ENCODE measurements around the gene ZP1. TPM values are rescaled to one million over a fixed set of nuclear protein-coding genes. Genes with fewer than 3 reads are reported as not detected.

The ZP1 gene
- total and polyA plus RNA-seq, 2 of the 13 experiments (the other 11 are each of a cell fraction or from before 2014, with no cell fraction given) = 0.16 TPM; not detected in 1

DNA sequence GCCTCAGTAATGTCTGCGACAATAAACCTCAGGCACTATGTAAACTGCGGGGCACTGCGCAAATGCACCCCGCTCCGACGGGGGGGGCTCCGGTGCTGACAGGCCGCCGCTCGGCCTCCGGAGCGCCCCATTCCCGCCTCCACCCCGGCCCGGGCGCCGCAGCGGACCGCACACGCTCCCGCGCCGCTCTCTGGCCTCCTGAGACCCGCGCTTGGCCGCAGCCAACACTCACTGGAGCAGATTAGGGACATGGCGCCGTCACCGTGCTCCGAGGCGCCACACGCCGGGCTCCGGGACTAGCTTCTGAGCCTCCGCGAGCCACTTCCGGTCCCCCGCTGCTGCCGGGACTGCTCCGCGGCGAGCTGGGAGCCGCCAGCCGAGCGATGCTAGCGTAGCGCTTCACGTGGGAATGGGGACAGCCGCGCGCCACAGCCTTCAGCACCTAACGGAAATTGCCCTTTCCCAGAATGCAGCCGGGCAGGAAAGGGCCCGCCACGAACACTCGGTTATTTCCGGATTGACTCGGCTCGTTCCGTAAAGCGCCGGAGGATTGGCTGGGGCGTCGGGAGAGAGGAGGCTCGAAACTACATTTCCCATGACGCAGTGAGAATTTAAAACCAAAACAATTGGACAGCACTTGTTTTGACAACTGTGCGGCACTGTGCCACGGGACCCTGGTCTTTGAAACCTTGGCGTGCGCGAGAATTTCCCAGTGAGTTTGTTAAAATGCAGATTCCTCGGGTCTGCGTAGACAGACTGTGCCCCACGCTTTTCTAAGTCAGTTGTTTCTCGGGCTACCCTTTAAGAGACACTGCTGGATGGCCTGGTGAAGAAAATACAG lies 39.0 kb downstream of the ZP1 start, which contains the start of gene PRPF19 (continued):
- TF ChIP-seq, protein P1, sequence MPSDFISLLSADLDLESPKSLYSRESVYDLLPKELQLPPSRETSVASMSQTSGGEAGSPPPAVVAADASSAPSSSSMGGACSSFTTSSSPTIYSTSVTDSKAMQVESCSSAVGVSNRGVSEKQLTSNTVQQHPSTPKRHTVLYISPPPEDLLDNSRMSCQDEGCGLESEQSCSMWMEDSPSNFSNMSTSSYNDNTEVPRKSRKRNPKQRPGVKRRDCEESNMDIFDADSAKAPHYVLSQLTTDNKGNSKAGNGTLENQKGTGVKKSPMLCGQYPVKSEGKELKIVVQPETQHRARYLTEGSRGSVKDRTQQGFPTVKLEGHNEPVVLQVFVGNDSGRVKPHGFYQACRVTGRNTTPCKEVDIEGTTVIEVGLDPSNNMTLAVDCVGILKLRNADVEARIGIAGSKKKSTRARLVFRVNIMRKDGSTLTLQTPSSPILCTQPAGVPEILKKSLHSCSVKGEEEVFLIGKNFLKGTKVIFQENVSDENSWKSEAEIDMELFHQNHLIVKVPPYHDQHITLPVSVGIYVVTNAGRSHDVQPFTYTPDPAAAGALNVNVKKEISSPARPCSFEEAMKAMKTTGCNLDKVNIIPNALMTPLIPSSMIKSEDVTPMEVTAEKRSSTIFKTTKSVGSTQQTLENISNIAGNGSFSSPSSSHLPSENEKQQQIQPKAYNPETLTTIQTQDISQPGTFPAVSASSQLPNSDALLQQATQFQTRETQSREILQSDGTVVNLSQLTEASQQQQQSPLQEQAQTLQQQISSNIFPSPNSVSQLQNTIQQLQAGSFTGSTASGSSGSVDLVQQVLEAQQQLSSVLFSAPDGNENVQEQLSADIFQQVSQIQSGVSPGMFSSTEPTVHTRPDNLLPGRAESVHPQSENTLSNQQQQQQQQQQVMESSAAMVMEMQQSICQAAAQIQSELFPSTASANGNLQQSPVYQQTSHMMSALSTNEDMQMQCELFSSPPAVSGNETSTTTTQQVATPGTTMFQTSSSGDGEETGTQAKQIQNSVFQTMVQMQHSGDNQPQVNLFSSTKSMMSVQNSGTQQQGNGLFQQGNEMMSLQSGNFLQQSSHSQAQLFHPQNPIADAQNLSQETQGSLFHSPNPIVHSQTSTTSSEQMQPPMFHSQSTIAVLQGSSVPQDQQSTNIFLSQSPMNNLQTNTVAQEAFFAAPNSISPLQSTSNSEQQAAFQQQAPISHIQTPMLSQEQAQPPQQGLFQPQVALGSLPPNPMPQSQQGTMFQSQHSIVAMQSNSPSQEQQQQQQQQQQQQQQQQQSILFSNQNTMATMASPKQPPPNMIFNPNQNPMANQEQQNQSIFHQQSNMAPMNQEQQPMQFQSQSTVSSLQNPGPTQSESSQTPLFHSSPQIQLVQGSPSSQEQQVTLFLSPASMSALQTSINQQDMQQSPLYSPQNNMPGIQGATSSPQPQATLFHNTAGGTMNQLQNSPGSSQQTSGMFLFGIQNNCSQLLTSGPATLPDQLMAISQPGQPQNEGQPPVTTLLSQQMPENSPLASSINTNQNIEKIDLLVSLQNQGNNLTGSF (CRISPR knock-in tag; IDR thresholded peaks at IDR 0.05) = 0 out of 2 replicates have a peak, but pooled peaks have one; percentile 72
- TF ChIP-seq, protein P2, sequence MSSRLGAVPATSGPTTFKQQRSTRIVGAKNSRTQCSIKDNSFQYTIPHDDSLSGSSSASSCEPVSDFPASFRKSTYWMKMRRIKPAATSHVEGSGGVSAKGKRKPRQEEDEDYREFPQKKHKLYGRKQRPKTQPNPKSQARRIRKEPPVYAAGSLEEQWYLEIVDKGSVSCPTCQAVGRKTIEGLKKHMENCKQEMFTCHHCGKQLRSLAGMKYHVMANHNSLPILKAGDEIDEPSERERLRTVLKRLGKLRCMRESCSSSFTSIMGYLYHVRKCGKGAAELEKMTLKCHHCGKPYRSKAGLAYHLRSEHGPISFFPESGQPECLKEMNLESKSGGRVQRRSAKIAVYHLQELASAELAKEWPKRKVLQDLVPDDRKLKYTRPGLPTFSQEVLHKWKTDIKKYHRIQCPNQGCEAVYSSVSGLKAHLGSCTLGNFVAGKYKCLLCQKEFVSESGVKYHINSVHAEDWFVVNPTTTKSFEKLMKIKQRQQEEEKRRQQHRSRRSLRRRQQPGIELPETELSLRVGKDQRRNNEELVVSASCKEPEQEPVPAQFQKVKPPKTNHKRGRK (CRISPR knock-in tag; IDR thresholded peaks at IDR 0.05) = no peak
- TF ChIP-seq, protein P3, sequence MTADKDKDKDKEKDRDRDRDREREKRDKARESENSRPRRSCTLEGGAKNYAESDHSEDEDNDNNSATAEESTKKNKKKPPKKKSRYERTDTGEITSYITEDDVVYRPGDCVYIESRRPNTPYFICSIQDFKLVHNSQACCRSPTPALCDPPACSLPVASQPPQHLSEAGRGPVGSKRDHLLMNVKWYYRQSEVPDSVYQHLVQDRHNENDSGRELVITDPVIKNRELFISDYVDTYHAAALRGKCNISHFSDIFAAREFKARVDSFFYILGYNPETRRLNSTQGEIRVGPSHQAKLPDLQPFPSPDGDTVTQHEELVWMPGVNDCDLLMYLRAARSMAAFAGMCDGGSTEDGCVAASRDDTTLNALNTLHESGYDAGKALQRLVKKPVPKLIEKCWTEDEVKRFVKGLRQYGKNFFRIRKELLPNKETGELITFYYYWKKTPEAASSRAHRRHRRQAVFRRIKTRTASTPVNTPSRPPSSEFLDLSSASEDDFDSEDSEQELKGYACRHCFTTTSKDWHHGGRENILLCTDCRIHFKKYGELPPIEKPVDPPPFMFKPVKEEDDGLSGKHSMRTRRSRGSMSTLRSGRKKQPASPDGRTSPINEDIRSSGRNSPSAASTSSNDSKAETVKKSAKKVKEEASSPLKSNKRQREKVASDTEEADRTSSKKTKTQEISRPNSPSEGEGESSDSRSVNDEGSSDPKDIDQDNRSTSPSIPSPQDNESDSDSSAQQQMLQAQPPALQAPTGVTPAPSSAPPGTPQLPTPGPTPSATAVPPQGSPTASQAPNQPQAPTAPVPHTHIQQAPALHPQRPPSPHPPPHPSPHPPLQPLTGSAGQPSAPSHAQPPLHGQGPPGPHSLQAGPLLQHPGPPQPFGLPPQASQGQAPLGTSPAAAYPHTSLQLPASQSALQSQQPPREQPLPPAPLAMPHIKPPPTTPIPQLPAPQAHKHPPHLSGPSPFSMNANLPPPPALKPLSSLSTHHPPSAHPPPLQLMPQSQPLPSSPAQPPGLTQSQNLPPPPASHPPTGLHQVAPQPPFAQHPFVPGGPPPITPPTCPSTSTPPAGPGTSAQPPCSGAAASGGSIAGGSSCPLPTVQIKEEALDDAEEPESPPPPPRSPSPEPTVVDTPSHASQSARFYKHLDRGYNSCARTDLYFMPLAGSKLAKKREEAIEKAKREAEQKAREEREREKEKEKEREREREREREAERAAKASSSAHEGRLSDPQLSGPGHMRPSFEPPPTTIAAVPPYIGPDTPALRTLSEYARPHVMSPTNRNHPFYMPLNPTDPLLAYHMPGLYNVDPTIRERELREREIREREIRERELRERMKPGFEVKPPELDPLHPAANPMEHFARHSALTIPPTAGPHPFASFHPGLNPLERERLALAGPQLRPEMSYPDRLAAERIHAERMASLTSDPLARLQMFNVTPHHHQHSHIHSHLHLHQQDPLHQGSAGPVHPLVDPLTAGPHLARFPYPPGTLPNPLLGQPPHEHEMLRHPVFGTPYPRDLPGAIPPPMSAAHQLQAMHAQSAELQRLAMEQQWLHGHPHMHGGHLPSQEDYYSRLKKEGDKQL (CRISPR knock-in tag; IDR thresholded peaks at IDR 0.05; ENCODE audit: low read depth) = peak; percentile 37; the same call in 1 of the 2 replicates
- TF ChIP-seq PLRG1 (conservative IDR thresholded peaks at IDR 0.05) (no peak), ZNF33A (CRISPR knock-in tag; IDR thresholded peaks at IDR 0.05; ENCODE audit: borderline replicate concordance) (no peak), SP5 (CRISPR knock-in tag; IDR thresholded peaks at IDR 0.05; ENCODE audit: borderline replicate concordance, low read depth) (no peak), ZFP37 (CRISPR knock-in tag; IDR thresholded peaks at IDR 0.05; ENCODE audit: borderline replicate concordance) (no peak), FOXA3 (CRISPR knock-in tag; IDR thresholded peaks at IDR 0.05) (no peak), ZNF230 (CRISPR knock-in tag; IDR thresholded peaks at IDR 0.05) (no peak; the same call in 1 of the 2 replicates), MIXL1 (CRISPR knock-in tag; IDR thresholded peaks at IDR 0.05) (peak; percentile 53; the same call in 1 of the 2 replicates), XRCC5 (optimal IDR thresholded peaks at IDR 0.05; ENCODE audit: low read length) (peak; percentile 58), ATF7-NPFF (CRISPR knock-in tag; IDR thresholded peaks at IDR 0.05; ENCODE audit: low read depth) (peak; percentile 64; the same call in 1 of the 2 replicates), ELF4 (CRISPR knock-in tag; IDR thresholded peaks at IDR 0.05; ENCODE audit: borderline replicate concordance) (peak; percentile 62; the same call in 1 of the 2 replicates), ZNF724P (CRISPR knock-in tag; IDR thresholded peaks at IDR 0.05; ENCODE audit: borderline replicate concordance) (0 out of 2 replicates have a peak, but pooled peaks have one; percentile 58), ZNF629 (CRISPR knock-in tag; conservative IDR thresholded peaks at IDR 0.05) (no peak), ZFP36 (IDR thresholded peaks at IDR 0.05; ENCODE audit: borderline replicate concordance, low read depth, low read length, partially characterized antibody) (no peak)
